ENCODE data around the gene IGFL2.
"Not testable (repeated sequence)": the region's sequence is repeated elsewhere in the genome, so short reads cannot be mapped to it uniquely, and the experiment has no call there.

IGFL2 gene

DNA sequence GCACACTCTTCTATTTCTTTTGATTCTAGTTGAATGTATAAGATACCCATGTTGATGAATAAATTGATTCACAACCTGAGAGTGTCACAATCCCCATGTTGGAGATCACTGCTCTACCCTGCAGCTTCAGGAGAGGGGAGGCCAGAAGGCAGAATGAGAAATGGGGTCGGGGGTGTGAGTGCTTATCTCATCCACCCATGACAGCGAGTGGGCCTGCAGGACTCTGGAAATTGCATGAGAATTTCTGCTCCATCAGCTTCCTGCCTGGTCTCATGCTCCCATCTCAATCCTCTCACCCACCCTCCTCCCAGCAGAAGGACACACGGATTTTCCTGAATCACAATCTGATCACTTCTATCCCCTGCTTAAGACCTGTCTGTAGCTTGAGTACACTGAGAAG is 58.6 kb downstream of the IGFL2 start:
- no peak for TF ChIP-seq ZFX (IDR thresholded peaks at IDR 0.05; ENCODE audit: borderline replicate concordance)
- TF ChIP-seq, protein P1, sequence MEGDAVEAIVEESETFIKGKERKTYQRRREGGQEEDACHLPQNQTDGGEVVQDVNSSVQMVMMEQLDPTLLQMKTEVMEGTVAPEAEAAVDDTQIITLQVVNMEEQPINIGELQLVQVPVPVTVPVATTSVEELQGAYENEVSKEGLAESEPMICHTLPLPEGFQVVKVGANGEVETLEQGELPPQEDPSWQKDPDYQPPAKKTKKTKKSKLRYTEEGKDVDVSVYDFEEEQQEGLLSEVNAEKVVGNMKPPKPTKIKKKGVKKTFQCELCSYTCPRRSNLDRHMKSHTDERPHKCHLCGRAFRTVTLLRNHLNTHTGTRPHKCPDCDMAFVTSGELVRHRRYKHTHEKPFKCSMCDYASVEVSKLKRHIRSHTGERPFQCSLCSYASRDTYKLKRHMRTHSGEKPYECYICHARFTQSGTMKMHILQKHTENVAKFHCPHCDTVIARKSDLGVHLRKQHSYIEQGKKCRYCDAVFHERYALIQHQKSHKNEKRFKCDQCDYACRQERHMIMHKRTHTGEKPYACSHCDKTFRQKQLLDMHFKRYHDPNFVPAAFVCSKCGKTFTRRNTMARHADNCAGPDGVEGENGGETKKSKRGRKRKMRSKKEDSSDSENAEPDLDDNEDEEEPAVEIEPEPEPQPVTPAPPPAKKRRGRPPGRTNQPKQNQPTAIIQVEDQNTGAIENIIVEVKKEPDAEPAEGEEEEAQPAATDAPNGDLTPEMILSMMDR (IDR thresholded peaks at IDR 0.05) = no peak
- no peak overlapping the region for H3K27ac ChIP-seq

DNA sequence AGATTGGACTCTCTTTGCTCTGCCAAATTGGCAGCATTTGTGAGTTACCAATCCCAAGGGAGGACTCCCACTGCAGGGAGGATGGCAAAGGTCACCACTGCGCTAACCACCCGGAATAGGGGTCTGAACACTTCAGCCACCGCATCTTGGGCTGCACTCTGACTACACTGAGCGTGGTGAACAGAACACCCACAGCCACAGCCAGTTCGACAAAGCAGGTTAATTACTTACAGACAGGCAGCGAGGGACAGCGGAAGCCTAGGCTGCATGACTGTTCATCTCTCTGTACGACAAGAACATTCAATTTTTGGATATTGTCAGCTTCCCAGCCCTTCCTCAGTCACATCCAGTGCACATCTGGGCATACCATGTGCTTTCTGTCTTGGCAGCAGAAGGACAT is 59.8 kb downstream of the IGFL2 start:
- H3K27ac ChIP-seq = not testable (repeated sequence)

DNA sequence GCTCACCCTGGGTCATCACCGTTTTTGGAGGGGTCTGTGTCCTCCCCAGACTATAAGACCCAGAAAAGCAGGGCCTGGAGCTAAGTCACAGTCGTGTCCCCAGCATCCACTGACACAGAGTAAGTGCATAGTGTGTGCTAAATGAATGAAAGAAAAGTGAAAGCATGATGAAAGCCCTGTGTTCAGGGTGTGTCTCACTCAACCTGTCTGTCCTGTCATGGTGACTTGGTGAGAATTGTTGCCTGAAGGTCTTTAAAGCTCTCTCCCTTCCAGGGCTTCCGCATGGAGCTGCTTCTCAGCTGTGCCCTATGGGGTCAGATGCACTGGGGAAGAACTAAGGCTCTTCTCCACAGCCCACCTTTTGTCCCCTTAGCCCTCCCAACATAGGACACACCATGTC is 61.0 kb downstream of the IGFL2 start:
- TF ChIP-seq, protein P1 (IDR thresholded peaks at IDR 0.05) = no peak
- TF ChIP-seq ZFX (IDR thresholded peaks at IDR 0.05; ENCODE audit: borderline replicate concordance) = no peak
- no peak overlapping the region for H3K27ac ChIP-seq

DNA sequence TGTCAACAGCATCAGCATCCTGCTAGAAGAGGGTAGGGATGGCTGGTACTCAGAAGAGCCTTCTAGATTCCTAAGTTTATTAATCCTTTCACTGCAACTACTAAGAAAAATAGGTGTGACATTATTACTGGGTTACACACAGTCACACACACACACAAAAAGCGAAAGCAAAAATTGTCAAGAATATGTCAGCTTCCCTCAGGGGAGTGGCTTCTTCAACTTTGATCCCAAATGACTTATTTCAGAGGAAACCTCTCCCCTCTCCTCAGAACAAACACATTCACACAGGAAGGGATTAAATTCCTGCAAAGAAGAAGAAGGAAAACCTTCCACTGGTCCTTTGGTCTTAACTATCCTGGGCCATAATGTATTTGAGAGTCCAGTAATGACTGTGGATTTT is 61.4 kb downstream of the IGFL2 start:
- no peak overlapping the region for H3K27ac ChIP-seq
- no peak for TF ChIP-seq ZFX (IDR thresholded peaks at IDR 0.05; ENCODE audit: borderline replicate concordance)
- TF ChIP-seq, protein P1 (IDR thresholded peaks at IDR 0.05) = no peak

DNA sequence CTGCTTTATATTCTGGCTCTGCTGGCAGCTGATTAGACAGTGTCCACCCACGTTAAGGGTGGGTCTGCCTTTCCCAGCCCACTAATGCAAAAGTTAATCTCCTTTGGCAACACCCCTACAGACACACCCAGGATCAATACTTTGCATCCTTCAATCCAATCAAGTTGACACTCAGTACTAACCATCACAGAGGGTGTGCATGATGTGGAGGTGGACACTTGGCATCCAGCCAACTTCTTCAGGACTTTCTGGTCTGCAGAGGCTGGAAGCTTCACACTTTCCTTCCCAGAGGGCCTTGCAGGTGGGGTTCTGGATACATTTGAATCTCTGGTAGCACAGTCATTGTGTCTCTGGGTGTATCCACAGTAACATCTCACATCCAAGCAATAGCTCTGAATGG is 62.6 kb downstream of the IGFL2 start:
- H3K27ac ChIP-seq = no peak overlapping the region
- TF ChIP-seq, protein P1 (IDR thresholded peaks at IDR 0.05) = no peak
- TF ChIP-seq ZFX (IDR thresholded peaks at IDR 0.05; ENCODE audit: borderline replicate concordance) = no peak

Measured in 22Rv1 (cell line).